BE2C (cell line): ENCODE results near the gene C3orf70.

Experiments used
- DNase-seq: peaks from one replicate; pipeline ENCODE4 v3.0.0-alpha.2; 2020
- H3K27me3 ChIP-seq: fragments of 250-450 bp; sonication (Bioruptor Pico); 2 replicates; pipeline ENCODE4 v1.5.1; 2020; ENCODE audit warnings: mild to moderate bottlenecking
- H3K36me3 ChIP-seq: fragments of 250-450 bp; sonication (Bioruptor Pico); 2 replicates; pipeline ENCODE4 v1.5.1; 2020; ENCODE audit warnings: mild to moderate bottlenecking
- H3K4me1 ChIP-seq: fragments of 250-450 bp; sonication (Bioruptor Pico); 2 replicates; pipeline ENCODE4 v1.5.1; 2020
- H3K4me3 ChIP-seq: 2 replicates; pipeline ENCODE4 v1.5.1; 2011; ENCODE audit warnings: low read depth, low read length
- H3K9me3 ChIP-seq: fragments of 250-450 bp; sonication (Bioruptor Pico); 2 replicates; pipeline ENCODE4 v1.5.1; 2020
- CTCF ChIP-seq: IDR thresholded peaks from 2 replicates; pipeline ENCODE4 v1.5.1; 2012; ENCODE audit warnings: mild to moderate bottlenecking, low read depth, low read length

Gene C3orf70

DNA sequence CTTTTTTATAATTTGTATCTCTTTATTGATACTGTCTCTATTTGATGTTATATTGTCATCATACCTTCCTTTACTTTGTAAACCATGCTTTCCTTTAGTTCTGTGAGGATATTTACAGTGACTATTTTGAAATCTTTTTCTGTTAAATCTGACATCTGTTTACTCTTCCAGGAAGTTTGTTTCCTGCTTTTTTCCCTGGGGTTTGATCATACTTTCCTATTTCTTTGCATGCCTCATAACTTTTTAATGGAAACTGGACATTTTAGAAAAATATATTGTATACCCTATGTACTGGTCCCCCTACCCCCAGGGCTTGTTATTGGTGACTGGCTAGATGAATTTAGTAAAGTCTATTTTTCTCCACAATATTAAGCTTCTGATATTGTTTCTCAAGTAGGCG, 115.1 kb downstream of the C3orf70 start:
- no peaks in the 10 kb centered on the region for H3K9me3 ChIP-seq
- no peak overlapping the region for H3K4me3 ChIP-seq
- no peaks in the 10 kb centered on the region for H3K27me3 ChIP-seq
- no peak for TF ChIP-seq CTCF
- DNase-seq: no peak
- H3K36me3 ChIP-seq: no peaks in the 10 kb centered on the region
- H3K4me1 ChIP-seq: no peaks in the 10 kb centered on the region

- DNase-seq: no peak
- no peaks in the 10 kb centered on the region for H3K36me3 ChIP-seq
- TF ChIP-seq CTCF: no peak
- H3K4me1 ChIP-seq: no peaks in the 10 kb centered on the region
- no peak overlapping the region for H3K4me3 ChIP-seq
- H3K9me3 ChIP-seq: no peaks in the 10 kb centered on the region
- H3K27me3 ChIP-seq: no peaks in the 10 kb centered on the region
These were observed 121.9 kb downstream of the C3orf70 start for GRCh38 chr3:185030951-185031350.

DNA sequence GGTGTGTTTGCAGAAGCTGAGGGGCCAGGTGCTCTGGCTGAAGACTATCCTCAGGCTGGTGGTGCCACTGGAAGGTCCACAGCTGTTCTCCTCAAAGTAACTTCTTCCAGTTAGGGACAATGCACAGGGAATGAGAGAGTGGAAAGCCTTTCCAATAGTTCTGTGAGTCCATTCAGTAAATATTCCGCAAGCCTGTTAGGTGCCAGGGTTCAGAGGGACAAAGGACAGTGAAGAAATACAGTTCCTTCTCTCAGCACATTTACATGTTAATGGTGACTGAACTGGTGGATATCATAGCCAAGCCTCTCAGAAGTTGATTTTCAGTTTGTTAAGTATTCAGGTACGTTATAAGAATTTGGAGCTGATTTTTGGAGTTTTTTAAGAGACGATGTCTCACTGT, 122.5 kb downstream of the C3orf70 start:
- no peak for TF ChIP-seq CTCF
- H3K36me3 ChIP-seq: no peaks in the 10 kb centered on the region
- H3K4me3 ChIP-seq: no peak overlapping the region
- DNase-seq: no peak
- H3K4me1 ChIP-seq: no peaks in the 10 kb centered on the region
- no peaks in the 10 kb centered on the region for H3K27me3 ChIP-seq
- H3K9me3 ChIP-seq: no peaks in the 10 kb centered on the region

DNA sequence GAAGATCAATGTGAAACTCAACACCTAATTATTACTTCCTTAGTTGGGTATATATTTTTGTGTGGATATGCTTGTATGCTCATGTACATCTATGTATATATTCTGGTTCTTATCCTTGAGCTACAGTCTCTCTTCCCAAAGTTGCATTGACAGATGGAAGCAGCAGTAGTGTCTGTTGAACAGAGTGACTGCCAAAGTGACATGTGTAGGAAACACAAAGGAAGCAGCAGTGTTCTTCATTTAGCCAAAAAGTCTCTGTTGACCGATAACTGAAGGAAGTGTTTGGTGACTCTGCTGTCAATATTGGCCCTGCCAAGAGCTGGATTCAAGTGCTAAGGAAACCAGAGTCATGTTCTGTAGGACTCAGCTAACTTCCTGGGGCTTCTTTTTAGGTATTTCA, 123.8 kb downstream of the C3orf70 start:
- no peak overlapping the region for H3K4me3 ChIP-seq
- no peak for TF ChIP-seq CTCF
- no peaks in the 10 kb centered on the region for H3K36me3 ChIP-seq
- H3K9me3 ChIP-seq: no peaks in the 10 kb centered on the region
- no peaks in the 10 kb centered on the region for H3K27me3 ChIP-seq
- no peak for DNase-seq
- H3K4me1 ChIP-seq: peaks cover 3% of the 10 kb centered on the region; the same call in 1 of the 2 replicates

- Histone ChIP-seq H3K4me3 (no peak overlapping the region), H3K9me3 (no peaks in the 10 kb centered on the region), H3K27me3 (no peaks in the 10 kb centered on the region), H3K36me3 (no peaks in the 10 kb centered on the region), H3K4me1 (peaks cover 3% of the 10 kb centered on the region; the same call in 1 of the 2 replicates)
- no peak for DNase-seq
- no peak for TF ChIP-seq CTCF
These were observed 124.7 kb downstream of the C3orf70 start for GRCh38 chr3:185028121-185028520.
